Left forelimb (tissue), 1 donor: ENCODE data around the gene ZNF592.

Source experiments
- DNase-seq: peaks from one replicate; pipeline ENCODE4 v3.0.0-alpha.2; 2018; ENCODE audit warnings: low spot score

The ZNF592 gene

DNA sequence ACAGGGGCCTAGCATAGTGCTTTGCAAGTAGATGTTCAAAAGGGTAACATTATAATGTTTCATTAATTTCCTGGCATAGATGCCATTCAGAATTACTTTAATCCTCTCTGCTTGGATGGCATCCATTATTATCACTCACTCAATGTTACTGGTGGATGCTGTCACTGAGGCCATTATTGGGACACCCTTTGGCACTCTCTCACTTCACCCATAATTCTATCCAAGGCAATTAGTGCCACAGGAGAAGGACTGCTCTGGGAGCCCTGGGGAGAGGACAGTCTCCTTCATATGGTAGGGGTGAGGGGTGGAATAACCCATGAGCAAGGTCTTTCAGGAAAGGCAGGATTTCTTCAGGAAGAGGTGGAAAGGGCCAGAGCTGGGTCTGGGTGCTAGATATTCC, 107.4 kb downstream of the ZNF592 start:
- no peak for DNase-seq
